ENCODE measurements around the gene CRTAC1. TPM values are rescaled to one million over a fixed set of nuclear protein-coding genes. Genes with fewer than 3 reads are reported as not detected.

Gene CRTAC1
- polyA plus RNA-seq, 2 of the 4 experiments (the other 2 are of a cell fraction), result 0.32 to 0.39 TPM

DNA sequence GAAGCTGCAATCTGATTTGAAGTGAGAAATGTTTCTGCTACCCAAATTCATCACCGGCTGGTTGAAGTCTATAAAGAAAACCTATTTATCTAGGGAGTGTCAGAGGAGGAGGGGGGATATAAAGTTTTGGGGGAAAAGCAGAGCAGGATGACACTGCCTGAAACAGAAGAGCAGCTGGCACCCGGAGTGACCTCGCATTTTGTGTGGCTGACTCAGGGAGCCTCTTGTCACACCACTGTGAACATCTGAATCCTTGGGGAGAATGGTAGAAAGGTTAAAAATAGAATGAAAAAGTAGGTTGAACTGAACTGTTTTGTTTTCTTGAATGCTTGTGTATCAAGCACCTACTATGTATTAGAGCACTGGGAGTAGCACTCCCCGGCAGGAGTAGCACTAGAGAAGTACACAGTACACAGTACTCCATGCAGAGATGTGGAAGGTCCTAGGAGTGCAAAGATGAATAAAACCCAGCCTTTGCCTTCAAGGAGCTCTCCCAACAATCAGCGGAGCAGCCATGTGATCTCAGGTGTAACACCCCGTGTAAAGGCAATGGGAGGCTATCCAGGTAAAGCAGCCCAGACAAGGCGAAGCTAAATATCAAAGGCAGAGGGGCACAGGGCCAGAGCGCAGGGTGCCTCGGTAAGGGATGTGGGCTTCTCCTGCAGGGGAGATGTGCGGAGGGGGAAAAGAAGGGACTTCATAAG, 13.5 kb downstream of the CRTAC1 start:
- Histone ChIP-seq H3K4me3 (no peak overlapping the region), H3K4me2 (no peak overlapping the region), H3K4me1 (no peaks in the 10 kb centered on the region), H3K27ac (no peak overlapping the region), H3K9me3 (no peaks in the 10 kb centered on the region)
- 46% methylated on average over 10 of the region's 10 CpGs for WGBS (ENCODE audit: missing lambda C conversion rate)
- DNase-seq (ENCODE audit: low read depth in 1 of 2, low spot score in 1 of 2) (no peak), ATAC-seq (no peak), FAIRE-seq (no peak)
- TF ChIP-seq, protein P1, sequence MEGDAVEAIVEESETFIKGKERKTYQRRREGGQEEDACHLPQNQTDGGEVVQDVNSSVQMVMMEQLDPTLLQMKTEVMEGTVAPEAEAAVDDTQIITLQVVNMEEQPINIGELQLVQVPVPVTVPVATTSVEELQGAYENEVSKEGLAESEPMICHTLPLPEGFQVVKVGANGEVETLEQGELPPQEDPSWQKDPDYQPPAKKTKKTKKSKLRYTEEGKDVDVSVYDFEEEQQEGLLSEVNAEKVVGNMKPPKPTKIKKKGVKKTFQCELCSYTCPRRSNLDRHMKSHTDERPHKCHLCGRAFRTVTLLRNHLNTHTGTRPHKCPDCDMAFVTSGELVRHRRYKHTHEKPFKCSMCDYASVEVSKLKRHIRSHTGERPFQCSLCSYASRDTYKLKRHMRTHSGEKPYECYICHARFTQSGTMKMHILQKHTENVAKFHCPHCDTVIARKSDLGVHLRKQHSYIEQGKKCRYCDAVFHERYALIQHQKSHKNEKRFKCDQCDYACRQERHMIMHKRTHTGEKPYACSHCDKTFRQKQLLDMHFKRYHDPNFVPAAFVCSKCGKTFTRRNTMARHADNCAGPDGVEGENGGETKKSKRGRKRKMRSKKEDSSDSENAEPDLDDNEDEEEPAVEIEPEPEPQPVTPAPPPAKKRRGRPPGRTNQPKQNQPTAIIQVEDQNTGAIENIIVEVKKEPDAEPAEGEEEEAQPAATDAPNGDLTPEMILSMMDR (IDR thresholded peaks at IDR 0.05), result no peak
- TF ChIP-seq BCL3 (IDR thresholded peaks at IDR 0.05) (no peak), GATA3 (IDR thresholded peaks at IDR 0.05; ENCODE audit: borderline replicate concordance) (no peak), NFE2L2 (conservative IDR thresholded peaks at IDR 0.05; ENCODE audit: low read length) (no peak), RARB (CRISPR knock-in tag; IDR thresholded peaks at IDR 0.05) (no peak), KDM5A (IDR thresholded peaks at IDR 0.05) (no peak), TP53 (CRISPR knock-in tag; IDR thresholded peaks at IDR 0.05) (no peak), BHLHE40 (IDR thresholded peaks at IDR 0.05; ENCODE audit: low read depth, low read length) (no peak), NPAS2 (CRISPR knock-in tag; IDR thresholded peaks at IDR 0.05; ENCODE audit: borderline replicate concordance) (no peak), FOSL2 (IDR thresholded peaks at IDR 0.05) (no peak), FOSL2 (CRISPR knock-in tag; IDR thresholded peaks at IDR 0.05) (no peak), MAZ (IDR thresholded peaks at IDR 0.05; ENCODE audit: borderline replicate concordance, low read depth, low read length) (no peak), CBX8 (IDR thresholded peaks at IDR 0.05) (no peak), ZSCAN20 (CRISPR knock-in tag; IDR thresholded peaks at IDR 0.05) (no peak), EHF (CRISPR knock-in tag; IDR thresholded peaks at IDR 0.05) (no peak), ELK1 (IDR thresholded peaks at IDR 0.05; ENCODE audit: low read depth, low read length) (no peak), ZC3H11A (IDR thresholded peaks at IDR 0.05) (no peak)
- TF ChIP-seq, protein P2, sequence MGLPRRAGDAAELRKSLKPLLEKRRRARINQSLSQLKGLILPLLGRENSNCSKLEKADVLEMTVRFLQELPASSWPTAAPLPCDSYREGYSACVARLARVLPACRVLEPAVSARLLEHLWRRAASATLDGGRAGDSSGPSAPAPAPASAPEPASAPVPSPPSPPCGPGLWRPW (IDR thresholded peaks at IDR 0.05), result no peak
- TF ChIP-seq, protein P3, sequence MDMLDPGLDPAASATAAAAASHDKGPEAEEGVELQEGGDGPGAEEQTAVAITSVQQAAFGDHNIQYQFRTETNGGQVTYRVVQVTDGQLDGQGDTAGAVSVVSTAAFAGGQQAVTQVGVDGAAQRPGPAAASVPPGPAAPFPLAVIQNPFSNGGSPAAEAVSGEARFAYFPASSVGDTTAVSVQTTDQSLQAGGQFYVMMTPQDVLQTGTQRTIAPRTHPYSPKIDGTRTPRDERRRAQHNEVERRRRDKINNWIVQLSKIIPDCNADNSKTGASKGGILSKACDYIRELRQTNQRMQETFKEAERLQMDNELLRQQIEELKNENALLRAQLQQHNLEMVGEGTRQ (IDR thresholded peaks at IDR 0.05), result no peak
- ChIA-PET CTCF (interaction anchor here (0.6 to 6.0 kb wide), 4 partner anchors 12 to 215 kb away, joined by 3 to 42 read pairs (median 14); partner anchors contain the start of gene CRTAC1), POLR2A (no interaction called here)

DNA sequence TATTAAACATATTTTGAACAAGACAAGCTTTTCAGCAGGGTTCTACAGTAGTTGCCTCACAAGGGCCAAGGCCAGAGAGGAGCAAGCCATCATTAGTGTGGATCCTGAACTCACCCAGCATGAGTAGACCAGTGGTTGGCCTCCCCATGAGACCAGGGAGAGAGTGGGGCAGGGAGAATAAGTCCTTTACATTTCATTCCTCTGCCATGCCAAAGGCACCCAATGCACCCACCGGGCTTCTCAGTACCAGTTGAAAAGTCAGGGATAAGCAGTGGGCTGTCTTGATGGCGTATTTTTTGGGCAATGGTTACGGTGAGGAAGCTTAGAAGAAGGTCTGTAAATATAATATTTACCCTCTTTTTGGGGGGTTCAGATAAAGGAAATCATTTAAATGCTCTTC, 16.6 kb downstream of the CRTAC1 start:
- Histone ChIP-seq H3K4me1 (no peaks in the 10 kb centered on the region), H3K4me3 (no peak overlapping the region), H3K4me2 (no peak overlapping the region), H3K9me3 (no peaks in the 10 kb centered on the region), H3K27ac (no peak overlapping the region)
- ChIA-PET CTCF (interaction anchor here (0.6 to 4.9 kb wide), 8 partner anchors 11 to 103 kb away, joined by 3 to 24 read pairs (median 3); no protein-coding TSS in a partner anchor), POLR2A (no interaction called here)
- ATAC-seq (no peak), DNase-seq (ENCODE audit: low read depth in 1 of 2, low spot score in 1 of 2) (no peak), FAIRE-seq (no peak)
- 35% methylated on average over 3 of the region's 3 CpGs for WGBS (ENCODE audit: missing lambda C conversion rate)
- no peak for TF ChIP-seq PBX3 (IDR thresholded peaks at IDR 0.05)
- TF ChIP-seq HOXB5 (CRISPR knock-in tag; IDR thresholded peaks at IDR 0.05), result no peak
- no peak for TF ChIP-seq HMGXB4 (CRISPR knock-in tag; IDR thresholded peaks at IDR 0.05; ENCODE audit: borderline replicate concordance)
- no peak for TF ChIP-seq KDM1A (IDR thresholded peaks at IDR 0.05; ENCODE audit: low read depth)
- no peak for TF ChIP-seq ZNF302 (CRISPR knock-in tag; IDR thresholded peaks at IDR 0.05)
- TF ChIP-seq POLR2AphosphoS2 (conservative IDR thresholded peaks at IDR 0.05; ENCODE audit: low read length), result no peak
- TF ChIP-seq CBX8 (IDR thresholded peaks at IDR 0.05), result no peak
- TF ChIP-seq NPAS2 (CRISPR knock-in tag; IDR thresholded peaks at IDR 0.05; ENCODE audit: borderline replicate concordance), result no peak
- TF ChIP-seq NR3C1 (IDR thresholded peaks at IDR 0.05), result no peak
- TF ChIP-seq ZFP36 (IDR thresholded peaks at IDR 0.05; ENCODE audit: borderline replicate concordance, partially characterized antibody), result no peak
- no peak for TF ChIP-seq ZC3H11A (IDR thresholded peaks at IDR 0.05)

All from A549 (cell line).